Measurements from ENCODE around the gene KIFAP3. TPM values are rescaled to one million over a fixed set of nuclear protein-coding genes. Genes with fewer than 3 reads are reported as not detected.

KIFAP3 gene
- total RNA-seq, 1 experiment from 2014 or later: 2.3 TPM

GRCh38 chr1:169989246-169989645 lies 85.2 kb downstream of the KIFAP3 start:
- no peaks in the 10 kb centered on the region for H3K27me3 Mint-ChIP-seq (ENCODE audit: low read depth)
- ChIA-PET CTCF (no interaction called here), POLR2A (no interaction called here)
- ATAC-seq (no peak), DNase-seq (ENCODE audit: low spot score) (no peak)
- TF ChIP-seq ZNF121 (CRISPR knock-in tag; IDR thresholded peaks at IDR 0.05) (no peak), ZNF232 (CRISPR knock-in tag; IDR thresholded peaks at IDR 0.05) (no peak), SMAD3 (CRISPR knock-in tag; IDR thresholded peaks at IDR 0.05; ENCODE audit: borderline replicate concordance) (no peak), HMGXB4 (CRISPR knock-in tag; IDR thresholded peaks at IDR 0.05) (no peak), NR3C1 (CRISPR knock-in tag; conservative IDR thresholded peaks at IDR 0.05; ENCODE audit: low read depth) (no peak), FOXK1 (CRISPR knock-in tag; IDR thresholded peaks at IDR 0.05) (no peak), NFATC4 (CRISPR knock-in tag; IDR thresholded peaks at IDR 0.05) (no peak), ZNF423 (CRISPR knock-in tag; IDR thresholded peaks at IDR 0.05) (no peak), CREB1 (CRISPR knock-in tag; IDR thresholded peaks at IDR 0.05) (no peak), NFYB (CRISPR knock-in tag; conservative IDR thresholded peaks at IDR 0.05; ENCODE audit: low read depth) (no peak), MYBL2 (CRISPR knock-in tag; IDR thresholded peaks at IDR 0.05) (no peak), OVOL2 (CRISPR knock-in tag; IDR thresholded peaks at IDR 0.05; ENCODE audit: borderline replicate concordance) (no peak), ZNF396 (CRISPR knock-in tag; IDR thresholded peaks at IDR 0.05; ENCODE audit: borderline replicate concordance) (no peak), RORB (CRISPR knock-in tag; IDR thresholded peaks at IDR 0.05) (no peak), CDX4 (CRISPR knock-in tag; IDR thresholded peaks at IDR 0.05; ENCODE audit: borderline replicate concordance) (no peak), ZNF263 (CRISPR knock-in tag; IDR thresholded peaks at IDR 0.05; ENCODE audit: low read depth) (no peak), ZNF281 (CRISPR knock-in tag; IDR thresholded peaks at IDR 0.05) (no peak), E2F5 (CRISPR knock-in tag; IDR thresholded peaks at IDR 0.05) (no peak)
- no peaks in the 10 kb centered on the region for H3K36me3 Mint-ChIP-seq
- no peaks in the 10 kb centered on the region for H3K4me1 Mint-ChIP-seq
- no peak overlapping the region for H3K4me3 Mint-ChIP-seq
- H3K9me3 Mint-ChIP-seq: no peaks in the 10 kb centered on the region
- H3K27ac Mint-ChIP-seq: no peak overlapping the region

- H3K36me3 Mint-ChIP-seq: no peaks in the 10 kb centered on the region
- no peaks in the 10 kb centered on the region for H3K9me3 Mint-ChIP-seq
- H3K4me3 Mint-ChIP-seq: no peak overlapping the region
- ChIA-PET CTCF (no interaction called here), POLR2A (no interaction called here)
- H3K27ac Mint-ChIP-seq: no peak overlapping the region
- no peak for ATAC-seq
- no peak for DNase-seq (ENCODE audit: low spot score)
- no peaks in the 10 kb centered on the region for H3K27me3 Mint-ChIP-seq (ENCODE audit: low read depth)
- H3K4me1 Mint-ChIP-seq: peaks cover 5% of the 10 kb centered on the region
- TF ChIP-seq PRDM15 (CRISPR knock-in tag; IDR thresholded peaks at IDR 0.05) (no peak), ZNF416 (CRISPR knock-in tag; IDR thresholded peaks at IDR 0.05) (no peak), STAT6 (CRISPR knock-in tag; conservative IDR thresholded peaks at IDR 0.05; ENCODE audit: low read depth) (no peak), PREB (CRISPR knock-in tag; IDR thresholded peaks at IDR 0.05; ENCODE audit: borderline replicate concordance) (no peak), FOXP1 (CRISPR knock-in tag; IDR thresholded peaks at IDR 0.05; ENCODE audit: borderline replicate concordance) (no peak)
Observed at GRCh38 chr1:169985757-169986156, 88.7 kb downstream of the KIFAP3 start.

Measured in WTC11 (cell line).